Keratinocyte (primary cell): ENCODE data around the gene RELA. TPM values are rescaled to one million over a fixed set of nuclear protein-coding genes. Genes with fewer than 3 reads are reported as not detected.

Experiments
- DNase-seq: peaks from one replicate; pipeline ENCODE4 v3.0.0-alpha.2; 2011; ENCODE audit warnings: low read depth, missing footprints, low spot score
- FAIRE-seq: peaks from 2 replicates; lab custom pipeline; 2011; peaks lifted over from hg19 to GRCh38; lab: Jason Lieb, UNC
- H2AFZ ChIP-seq: 2 replicates; pipeline ENCODE4 v1.6.0; 2012; ENCODE audit warnings: low read length, control low read depth, inconsistent platforms; ENCODE audit not compliant: control insufficient read depth
- H3K27ac ChIP-seq: 2 replicates; pipeline ENCODE4 v1.5.1; 2011; ENCODE audit warnings: low read length; ENCODE audit not compliant: control insufficient read depth, insufficient read depth
- H3K27me3 ChIP-seq: 3 replicates; pipeline ENCODE4 v1.6.0; 2011; ENCODE audit warnings: low read length; ENCODE audit not compliant: control insufficient read depth, insufficient read depth; ENCODE audit errors: extremely low read depth
- H3K36me3 ChIP-seq, 2 experiments: 2 replicates in 1 of 2; 3 replicates in 1 of 2; pipeline ENCODE4 v1.5.1; 2011; ENCODE audit warnings: low read length in 2 of 2, mild to moderate bottlenecking in 1 of 2; ENCODE audit not compliant: control insufficient read depth in 2 of 2, insufficient read depth in 2 of 2; ENCODE audit errors: extremely low read depth in 1 of 2
- H3K4me1 ChIP-seq: 3 replicates; pipeline ENCODE4 v1.5.1; 2011; ENCODE audit warnings: low read length; ENCODE audit not compliant: control insufficient read depth, insufficient read depth; ENCODE audit errors: extremely low read depth
- H3K4me2 ChIP-seq: 3 replicates; pipeline ENCODE4 v1.6.0; 2011; ENCODE audit warnings: low read depth, low read length; ENCODE audit not compliant: control insufficient read depth, insufficient read depth; ENCODE audit errors: extremely low read depth
- H3K4me3 ChIP-seq, 3 experiments: fragments of 200-600 bp in 1 of 3; sonication (generic) in 1 of 3; 2 replicates in 2 of 3; 3 replicates in 1 of 3; pipeline ENCODE4 v1.5.1; 2011 to 2016; ENCODE audit warnings: low read length in 3 of 3, mild to moderate bottlenecking in 3 of 3, control low read depth in 2 of 3, inconsistent platforms in 1 of 3, low read depth in 1 of 3, mixed read lengths in 1 of 3, mixed run types in 1 of 3, moderate library complexity in 1 of 3; ENCODE audit not compliant: control insufficient read depth in 2 of 3, insufficient read depth in 2 of 3; ENCODE audit errors: extremely low read depth in 1 of 3
- H3K79me2 ChIP-seq: 2 replicates; pipeline ENCODE4 v1.6.0; 2012; ENCODE audit warnings: low read length; ENCODE audit not compliant: control insufficient read depth, insufficient read depth
- H3K9ac ChIP-seq: 3 replicates; pipeline ENCODE4 v1.6.0; 2011; ENCODE audit warnings: low read length; ENCODE audit not compliant: control insufficient read depth, insufficient read depth; ENCODE audit errors: extremely low read depth
- H3K9me1 ChIP-seq: 3 replicates; pipeline ENCODE4 v1.6.0; 2011; ENCODE audit warnings: low read length; ENCODE audit not compliant: control insufficient read depth, insufficient read depth; ENCODE audit errors: extremely low read depth
- H3K9me3 ChIP-seq: 2 replicates; pipeline ENCODE4 v1.5.1; 2012; ENCODE audit warnings: low read depth, low read length; ENCODE audit not compliant: control insufficient read depth
- H4K20me1 ChIP-seq: 3 replicates; pipeline ENCODE4 v1.6.0; 2011; ENCODE audit warnings: low read length; ENCODE audit not compliant: control insufficient read depth, insufficient read depth; ENCODE audit errors: extremely low read depth
- CTCF ChIP-seq, 3 experiments: IDR thresholded peaks in 1 of 3; conservative IDR thresholded peaks in 1 of 3; optimal IDR thresholded peaks in 1 of 3; 2 replicates in 2 of 3; 3 replicates in 1 of 3; pipeline versions ENCODE3 to v1.5.1; 2011; ENCODE audit warnings: low read length in 3 of 3, mild to moderate bottlenecking in 3 of 3, moderate library complexity in 2 of 3, control low read depth in 1 of 3, inconsistent platforms in 1 of 3; ENCODE audit not compliant: insufficient read depth in 2 of 3; ENCODE audit errors: extremely low read depth in 1 of 3
- EZH2 ChIP-seq: IDR thresholded peaks from one replicate; pipeline ENCODE4 v1.6.1; 2012; ENCODE audit warnings: inconsistent platforms, mild to moderate bottlenecking, low read length, moderate library complexity
- dilution Hi-C: fragments of 300-500 bp; cut with MboI; formaldehyde crosslinking; loops from one replicate; pipeline ENCODE4 v1.7.0; 2020; ENCODE audit warnings: low sequenced_read_pairs; ENCODE audit not compliant: extremely low pct_ligation_motif_present
- polyA plus RNA-seq, 5 experiments: library from polyadenylated mRNA; depleted of rRNA in 3 of 5; stranded (reverse) in 3 of 5; stranded (forward) in 1 of 5; unstranded in 1 of 5; fragments of >200 nt; gene quantifications; 1 replicate in 1 of 5; 2 replicates in 3 of 5; 3 replicates in 1 of 5; pipeline versions ENCODE4 v1.2.1 to v1.2.3, GENCODE V29; 2011 to 2012; ENCODE audit warnings: missing spikeins in 2 of 5, low read depth in 1 of 5, low replicate concordance in 1 of 5

Gene RELA
- polyA plus RNA-seq, 1 donor (not counting 4 experiments of a cell fraction or from before 2014, with no cell fraction given): 20.4 TPM

GRCh38 chr11:65617136-65617850 lies 45.4 kb downstream of the RELA start:
- FAIRE-seq (no peak), DNase-seq (no peak)
- H3K79me2 ChIP-seq: peaks cover 68% of the 10 kb centered on the region
- no peaks in the 10 kb centered on the region for H3K9me1 ChIP-seq
- H3K9me3 ChIP-seq: no peaks in the 10 kb centered on the region
- no peaks in the 10 kb centered on the region for H4K20me1 ChIP-seq
- H3K27me3 ChIP-seq: no peaks in the 10 kb centered on the region
- peak overlapping the region; percentile 86 for H3K9ac ChIP-seq
- peaks cover 19% of the 10 kb centered on the region for H3K4me1 ChIP-seq
- dilution Hi-C loops: no loop called here
- H3K4me3 ChIP-seq: peak overlapping the region in 2 of 3 experiments; percentile 38 to 65
- H2AFZ ChIP-seq: no peak overlapping the region
- TF ChIP-seq CTCF (optimal IDR thresholded peaks at IDR 0.05 in 1 of 3, IDR thresholded peaks at IDR 0.05 in 1 of 3, conservative IDR thresholded peaks at IDR 0.05 in 1 of 3; ENCODE audit: extremely low read depth in 1 of 3, insufficient read depth in 2 of 3, low read length in 3 of 3) (no peak), EZH2 (no peak)
- no peak overlapping the region for H3K27ac ChIP-seq
- peak overlapping the region; percentile 47 for H3K4me2 ChIP-seq
- peaks cover 35 to 40% of the 10 kb centered on the region in 2 experiments for H3K36me3 ChIP-seq

DNA sequence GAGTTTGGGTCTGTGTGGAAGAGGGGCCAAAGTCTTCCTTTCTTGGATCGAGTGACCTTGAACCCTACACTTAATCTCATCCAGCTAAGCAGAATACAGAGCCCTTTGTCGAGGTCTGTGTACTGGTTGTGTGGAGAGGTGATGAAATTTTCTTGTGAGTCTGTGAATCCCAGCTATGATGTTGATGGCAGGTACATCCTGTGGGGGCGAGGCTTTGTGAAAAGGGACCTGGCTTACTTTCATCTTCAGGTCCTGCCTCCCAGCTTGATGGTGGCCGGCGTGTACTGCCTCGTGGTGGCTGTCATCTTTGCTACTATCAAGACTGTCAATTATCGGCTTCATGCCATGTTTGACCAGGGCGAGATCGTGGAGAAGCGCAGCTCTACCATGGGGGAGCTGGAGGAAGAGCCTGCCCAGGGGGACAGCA lies 46.1 kb downstream of the RELA start:
- Histone ChIP-seq H3K9me3 (no peaks in the 10 kb centered on the region), H2AFZ (no peak overlapping the region), H4K20me1 (no peaks in the 10 kb centered on the region), H3K9ac (peak overlapping the region; percentile 86), H3K4me2 (peak overlapping the region; percentile 47), H3K27me3 (no peaks in the 10 kb centered on the region), H3K27ac (peak overlapping the region; percentile 2), H3K4me1 (peaks cover 25% of the 10 kb centered on the region), H3K4me3 (peak overlapping the region; percentile 38 to 85 (median 65)), H3K36me3 (peaks cover 37 to 44% of the 10 kb centered on the region in 2 experiments), H3K9me1 (no peaks in the 10 kb centered on the region), H3K79me2 (peaks cover 75% of the 10 kb centered on the region)
- FAIRE-seq (no peak), DNase-seq (no peak)
- dilution Hi-C loops: no loop called here
- TF ChIP-seq CTCF (optimal IDR thresholded peaks at IDR 0.05 in 1 of 3, IDR thresholded peaks at IDR 0.05 in 1 of 3, conservative IDR thresholded peaks at IDR 0.05 in 1 of 3; ENCODE audit: extremely low read depth in 1 of 3, insufficient read depth in 2 of 3, low read length in 3 of 3) (no peak), EZH2 (no peak)
